ENCODE data around the gene ADAMTS5.

GRCh38 chr21:26936641-26937040 lies 30.2 kb downstream of the ADAMTS5 start:
- TF ChIP-seq SP1 (CRISPR knock-in tag; IDR thresholded peaks at IDR 0.05) (no peak), PML (IDR thresholded peaks at IDR 0.05; ENCODE audit: low read length) (no peak), JUND (IDR thresholded peaks at IDR 0.05; ENCODE audit: borderline replicate concordance, low read depth, low read length) (no peak), JUND (tag; IDR thresholded peaks at IDR 0.05; ENCODE audit: borderline replicate concordance, low read depth, low read length) (no peak), ZNF12 (CRISPR knock-in tag; IDR thresholded peaks at IDR 0.05) (no peak), RBM34 (IDR thresholded peaks at IDR 0.05; ENCODE audit: borderline replicate concordance, insufficient read depth, low read length) (no peak), BRD9 (IDR thresholded peaks at IDR 0.05; ENCODE audit: low read depth, partially characterized antibody) (no peak), HNRNPUL1 (IDR thresholded peaks at IDR 0.05; ENCODE audit: low read length) (no peak), TBP (optimal IDR thresholded peaks at IDR 0.05; ENCODE audit: low read depth, low read length) (no peak), ZNF23 (CRISPR knock-in tag; IDR thresholded peaks at IDR 0.05) (no peak), MAFF (IDR thresholded peaks at IDR 0.05; ENCODE audit: low read length) (no peak), POLR2A (conservative IDR thresholded peaks at IDR 0.05) (no peak), PURB (CRISPR knock-in tag; IDR thresholded peaks at IDR 0.05; ENCODE audit: low read depth) (no peak)

All from K562 (cell line).